ENCODE results near the gene NEDD4L. TPM values are rescaled to one million over a fixed set of nuclear protein-coding genes. Genes with fewer than 3 reads are reported as not detected.
A peak's percentile ranks its signal among the peaks of the same experiment; 100 is the strongest.

The NEDD4L gene
- polyA plus RNA-seq, 1 of the 3 experiments (the other 2 are of a cell fraction), result 13.2 TPM

- no peak for TF ChIP-seq NFIC (IDR thresholded peaks at IDR 0.05; ENCODE audit: borderline replicate concordance)
- TF ChIP-seq FOSL2 (IDR thresholded peaks at IDR 0.05; ENCODE audit: borderline replicate concordance, low read depth), result peak; percentile 50; the same call in 1 of the 2 replicates
- TF ChIP-seq SIN3A (IDR thresholded peaks at IDR 0.05; ENCODE audit: borderline replicate concordance, low read depth, low read length), result no peak
- TF ChIP-seq NRF1 (IDR thresholded peaks at IDR 0.05; ENCODE audit: low read depth, low read length), result no peak
- 0 out of 2 replicates have a peak, but pooled peaks have one; percentile 24 for TF ChIP-seq JUND (IDR thresholded peaks at IDR 0.05)
- no peak for TF ChIP-seq USF2 (IDR thresholded peaks at IDR 0.05; ENCODE audit: borderline replicate concordance, low read depth, low read length)
- no peak for TF ChIP-seq RFX5 (IDR thresholded peaks at IDR 0.05; ENCODE audit: low read length)
- TF ChIP-seq GABPA (IDR thresholded peaks at IDR 0.05; ENCODE audit: low read depth), result no peak
- no peak for TF ChIP-seq RXRA (IDR thresholded peaks at IDR 0.05; ENCODE audit: borderline replicate concordance, low read depth)
- no peak for TF ChIP-seq MEF2A (IDR thresholded peaks at IDR 0.05; ENCODE audit: borderline replicate concordance, low read depth)
- TF ChIP-seq CTCF (IDR thresholded peaks at IDR 0.05), result no peak
- TF ChIP-seq REST (IDR thresholded peaks at IDR 0.05; ENCODE audit: low read depth, low read length), result no peak
- TF ChIP-seq TAF1 (IDR thresholded peaks at IDR 0.05; ENCODE audit: borderline replicate concordance, low read depth, low read length), result no peak
- peak; percentile 32 for TF ChIP-seq TCF12 (IDR thresholded peaks at IDR 0.05)
- TF ChIP-seq PBX3 (IDR thresholded peaks at IDR 0.05), result no peak
- TF ChIP-seq YY1 (IDR thresholded peaks at IDR 0.05; ENCODE audit: low read depth), result no peak
- TF ChIP-seq FOXJ3 (CRISPR knock-in tag; IDR thresholded peaks at IDR 0.05), result no peak
- TF ChIP-seq FOXM1 (IDR thresholded peaks at IDR 0.05; ENCODE audit: low read depth), result no peak
These were observed 73.9 kb downstream of the NEDD4L start (continued) for GRCh38 chr18:58117786-58118403.

All from SK-N-SH (cell line).